ENCODE results near the gene THBS4. TPM values are rescaled to one million over a fixed set of nuclear protein-coding genes. Genes with fewer than 3 reads are reported as not detected.

THBS4 gene
- polyA plus RNA-seq, 1 donor from 2014 or later = 6.3 TPM

DNA sequence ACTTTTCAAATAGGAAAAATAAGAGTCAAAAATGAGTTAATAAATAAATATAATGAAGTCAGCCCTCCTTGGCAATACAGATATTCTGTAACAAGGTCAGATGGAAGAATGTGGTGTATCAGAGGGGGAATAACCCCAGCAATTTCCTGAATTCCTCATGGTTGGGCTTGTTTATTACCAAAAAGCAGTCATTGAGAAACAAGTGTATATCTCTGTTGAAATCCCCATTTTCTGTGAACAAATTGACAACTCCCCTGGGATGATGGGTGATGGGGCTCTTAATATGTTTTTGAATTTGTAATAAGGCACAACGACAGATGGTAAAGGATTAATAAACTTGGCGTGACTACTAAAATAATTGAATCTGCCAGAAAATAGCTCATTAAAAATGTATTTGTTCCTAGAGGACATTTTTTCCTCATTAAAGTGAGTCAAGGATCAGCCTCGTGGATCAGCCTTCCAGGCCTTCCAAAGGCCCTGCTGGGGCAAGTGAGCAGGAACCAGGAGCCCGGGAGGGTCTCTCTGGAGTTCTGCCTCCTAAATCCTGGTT lies 34.2 kb downstream of the THBS4 start:
- Histone ChIP-seq H3K9me3 (ENCODE audit: low read length) (no peaks in the 10 kb centered on the region), H3K4me2 (ENCODE audit: low read length) (no peak overlapping the region), H3K36me3 (ENCODE audit: insufficient read depth, low read length) (no peaks in the 10 kb centered on the region), H2AFZ (ENCODE audit: low read depth, low read length) (no peak overlapping the region), H4K20me1 (ENCODE audit: insufficient read depth) (no peaks in the 10 kb centered on the region), H3K9ac (ENCODE audit: low read length) (no peak overlapping the region), H3K27me3 (ENCODE audit: insufficient read depth, low read depth, low read length) (no peaks in the 10 kb centered on the region), H3F3A (ENCODE audit: insufficient read depth, low read length, poor library complexity, severe bottlenecking) (no peaks in the 10 kb centered on the region), H3K9me2 (ENCODE audit: insufficient read depth, low read length) (no peaks in the 10 kb centered on the region), H3K4me3 (ENCODE audit: low read length) (no peak overlapping the region), H3K27ac (ENCODE audit: low read length) (no peak overlapping the region), H3K79me2 (replicated peaks; ENCODE audit: insufficient read depth, low read length) (no peaks in the 10 kb centered on the region)
- TF ChIP-seq EP300 (conservative IDR thresholded peaks at IDR 0.05; ENCODE audit: poor library complexity, severe bottlenecking) = no peak
- no peak for TF ChIP-seq POLR2AphosphoS5 (IDR thresholded peaks at IDR 0.05)
- no peak for TF ChIP-seq RAD21 (conservative IDR thresholded peaks at IDR 0.05)
- TF ChIP-seq, protein P1, sequence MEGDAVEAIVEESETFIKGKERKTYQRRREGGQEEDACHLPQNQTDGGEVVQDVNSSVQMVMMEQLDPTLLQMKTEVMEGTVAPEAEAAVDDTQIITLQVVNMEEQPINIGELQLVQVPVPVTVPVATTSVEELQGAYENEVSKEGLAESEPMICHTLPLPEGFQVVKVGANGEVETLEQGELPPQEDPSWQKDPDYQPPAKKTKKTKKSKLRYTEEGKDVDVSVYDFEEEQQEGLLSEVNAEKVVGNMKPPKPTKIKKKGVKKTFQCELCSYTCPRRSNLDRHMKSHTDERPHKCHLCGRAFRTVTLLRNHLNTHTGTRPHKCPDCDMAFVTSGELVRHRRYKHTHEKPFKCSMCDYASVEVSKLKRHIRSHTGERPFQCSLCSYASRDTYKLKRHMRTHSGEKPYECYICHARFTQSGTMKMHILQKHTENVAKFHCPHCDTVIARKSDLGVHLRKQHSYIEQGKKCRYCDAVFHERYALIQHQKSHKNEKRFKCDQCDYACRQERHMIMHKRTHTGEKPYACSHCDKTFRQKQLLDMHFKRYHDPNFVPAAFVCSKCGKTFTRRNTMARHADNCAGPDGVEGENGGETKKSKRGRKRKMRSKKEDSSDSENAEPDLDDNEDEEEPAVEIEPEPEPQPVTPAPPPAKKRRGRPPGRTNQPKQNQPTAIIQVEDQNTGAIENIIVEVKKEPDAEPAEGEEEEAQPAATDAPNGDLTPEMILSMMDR (IDR thresholded peaks at IDR 0.05; ENCODE audit: poor library complexity, severe bottlenecking) = no peak
- no peak for TF ChIP-seq SMC3 (conservative IDR thresholded peaks at IDR 0.05; ENCODE audit: poor library complexity)
- no peak for TF ChIP-seq MXI1 (conservative IDR thresholded peaks at IDR 0.05; ENCODE audit: poor library complexity, severe bottlenecking)
- no peak for TF ChIP-seq TAF1 (IDR thresholded peaks at IDR 0.05; ENCODE audit: low read depth)
- no peak for TF ChIP-seq EZH2 (IDR thresholded peaks at IDR 0.05; ENCODE audit: borderline replicate concordance, insufficient read depth, low read length, poor library complexity, severe bottlenecking)
- TF ChIP-seq, protein P2, sequence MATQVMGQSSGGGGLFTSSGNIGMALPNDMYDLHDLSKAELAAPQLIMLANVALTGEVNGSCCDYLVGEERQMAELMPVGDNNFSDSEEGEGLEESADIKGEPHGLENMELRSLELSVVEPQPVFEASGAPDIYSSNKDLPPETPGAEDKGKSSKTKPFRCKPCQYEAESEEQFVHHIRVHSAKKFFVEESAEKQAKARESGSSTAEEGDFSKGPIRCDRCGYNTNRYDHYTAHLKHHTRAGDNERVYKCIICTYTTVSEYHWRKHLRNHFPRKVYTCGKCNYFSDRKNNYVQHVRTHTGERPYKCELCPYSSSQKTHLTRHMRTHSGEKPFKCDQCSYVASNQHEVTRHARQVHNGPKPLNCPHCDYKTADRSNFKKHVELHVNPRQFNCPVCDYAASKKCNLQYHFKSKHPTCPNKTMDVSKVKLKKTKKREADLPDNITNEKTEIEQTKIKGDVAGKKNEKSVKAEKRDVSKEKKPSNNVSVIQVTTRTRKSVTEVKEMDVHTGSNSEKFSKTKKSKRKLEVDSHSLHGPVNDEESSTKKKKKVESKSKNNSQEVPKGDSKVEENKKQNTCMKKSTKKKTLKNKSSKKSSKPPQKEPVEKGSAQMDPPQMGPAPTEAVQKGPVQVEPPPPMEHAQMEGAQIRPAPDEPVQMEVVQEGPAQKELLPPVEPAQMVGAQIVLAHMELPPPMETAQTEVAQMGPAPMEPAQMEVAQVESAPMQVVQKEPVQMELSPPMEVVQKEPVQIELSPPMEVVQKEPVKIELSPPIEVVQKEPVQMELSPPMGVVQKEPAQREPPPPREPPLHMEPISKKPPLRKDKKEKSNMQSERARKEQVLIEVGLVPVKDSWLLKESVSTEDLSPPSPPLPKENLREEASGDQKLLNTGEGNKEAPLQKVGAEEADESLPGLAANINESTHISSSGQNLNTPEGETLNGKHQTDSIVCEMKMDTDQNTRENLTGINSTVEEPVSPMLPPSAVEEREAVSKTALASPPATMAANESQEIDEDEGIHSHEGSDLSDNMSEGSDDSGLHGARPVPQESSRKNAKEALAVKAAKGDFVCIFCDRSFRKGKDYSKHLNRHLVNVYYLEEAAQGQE (IDR thresholded peaks at IDR 0.05; ENCODE audit: borderline replicate concordance) = no peak

DNA sequence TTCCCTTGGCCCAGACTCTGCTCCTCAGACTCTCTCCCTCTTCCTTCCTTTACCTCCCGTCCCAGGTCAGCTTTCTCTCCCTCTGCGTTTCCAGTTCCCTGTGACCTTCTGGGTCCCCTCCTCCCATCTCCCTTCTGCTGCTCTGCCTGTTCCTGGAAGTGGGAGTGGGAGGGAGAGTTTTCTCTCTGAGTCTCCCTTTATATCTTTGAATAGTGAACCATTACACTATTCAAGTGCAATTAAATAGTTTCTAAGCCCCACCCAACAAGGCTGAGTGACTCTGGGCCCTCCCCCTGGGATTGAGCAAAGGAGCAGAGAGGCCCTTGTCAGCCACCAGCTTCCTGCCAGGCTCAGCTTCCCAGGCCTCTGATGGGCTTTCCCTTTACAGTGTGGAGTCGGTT lies 34.8 kb downstream of the THBS4 start:
- TF ChIP-seq POLR2AphosphoS5 (IDR thresholded peaks at IDR 0.05) (no peak), RAD21 (conservative IDR thresholded peaks at IDR 0.05) (no peak), EP300 (conservative IDR thresholded peaks at IDR 0.05; ENCODE audit: poor library complexity, severe bottlenecking) (no peak), MXI1 (conservative IDR thresholded peaks at IDR 0.05; ENCODE audit: poor library complexity, severe bottlenecking) (no peak), TAF1 (IDR thresholded peaks at IDR 0.05; ENCODE audit: low read depth) (no peak)
- TF ChIP-seq, protein P1 (IDR thresholded peaks at IDR 0.05; ENCODE audit: poor library complexity, severe bottlenecking) = no peak
- TF ChIP-seq, protein P2 (IDR thresholded peaks at IDR 0.05; ENCODE audit: borderline replicate concordance) = no peak
- Histone ChIP-seq H3K27ac (ENCODE audit: low read length) (no peak overlapping the region), H2AFZ (ENCODE audit: low read depth, low read length) (no peak overlapping the region)

More for the DNA sequence above, 34.8 kb downstream of the THBS4 start:
- no peaks in the 10 kb centered on the region for H3K79me2 ChIP-seq (replicated peaks; ENCODE audit: insufficient read depth, low read length)
- no peaks in the 10 kb centered on the region for H3F3A ChIP-seq (ENCODE audit: insufficient read depth, low read length, poor library complexity, severe bottlenecking)
- H3K9me2 ChIP-seq (ENCODE audit: insufficient read depth, low read length) = no peaks in the 10 kb centered on the region
- no peaks in the 10 kb centered on the region for H4K20me1 ChIP-seq (ENCODE audit: insufficient read depth)
- H3K9ac ChIP-seq (ENCODE audit: low read length) = no peak overlapping the region
- no peaks in the 10 kb centered on the region for H3K27me3 ChIP-seq (ENCODE audit: insufficient read depth, low read depth, low read length)
- no peak overlapping the region for H3K4me3 ChIP-seq (ENCODE audit: low read length)
- H3K4me2 ChIP-seq (ENCODE audit: low read length) = no peak overlapping the region
- no peaks in the 10 kb centered on the region for H3K36me3 ChIP-seq (ENCODE audit: insufficient read depth, low read length)
- no peaks in the 10 kb centered on the region for H3K9me3 ChIP-seq (ENCODE audit: low read length)
